Tibial nerve (tissue), 4 donors: ENCODE measurements around the gene KANTR.

ENCODE experiments used
- CTCF ChIP-seq, 5 experiments: fragments of 200-600 bp in 3 of 5; fragments of 450-650 bp in 2 of 5; sonication (generic) in 3 of 5; IDR thresholded peaks; one replicate each; pipeline ENCODE4 v1.5.1; 2016 to 2019; ENCODE audit warnings: antibody characterized with exemption in 5 of 5, mild to moderate bottlenecking in 3 of 5, moderate library complexity in 2 of 5
- EP300 ChIP-seq, 2 donors: sonication (generic); formaldehyde crosslinking; IDR thresholded peaks; one replicate each; pipeline ENCODE4 v1.6.1; 2017; ENCODE audit warnings: antibody characterized with exemption in 2 of 2, mild to moderate bottlenecking in 1 of 2
- POLR2A ChIP-seq, 2 donors: fragments of 450-650 bp; IDR thresholded peaks; one replicate each; pipeline ENCODE4 v1.6.1; 2017; ENCODE audit warnings: antibody characterized with exemption in 2 of 2, mild to moderate bottlenecking in 2 of 2, moderate library complexity in 2 of 2

GRCh38 chrX:53048169-53049126, 45.5 kb upstream of the KANTR start, which contains the start of gene GPR173:
- TF ChIP-seq POLR2A (IDR thresholded peaks at IDR 0.05) (no peak), CTCF (IDR thresholded peaks at IDR 0.05) (no peak), EP300 (IDR thresholded peaks at IDR 0.05) (peak in 1 of 2 donors; percentile 43)
